WTC11 (cell line): ENCODE data around the gene SPATA3. TPM values are rescaled to one million over a fixed set of nuclear protein-coding genes. Genes with fewer than 3 reads are reported as not detected.

Source experiments
- ATAC-seq: fragments of 200-7000 bp; cut with Tn5 transposase; 2 replicates; pipeline ENCODE4 v1.10.0; 2021; ENCODE audit warnings: mild to moderate bottlenecking, moderate library complexity
- CTCF ChIA-PET: fragments of 300-600 bp; sonication (Branson Sonifier 250); formaldehyde crosslinking; loops from one replicate; lab custom pipeline; 2021; ENCODE audit warnings: antibody characterized with exemption; lab: Charles Lee
- POLR2A ChIA-PET: fragments of 350-600 bp; sonication (Branson Sonifier 250); formaldehyde crosslinking; loops from one replicate; lab custom pipeline; 2021; ENCODE audit warnings: antibody characterized with exemption; lab: Charles Lee
- DNase-seq: peaks from one replicate; pipeline ENCODE4 v3.0.0; 2021; ENCODE audit warnings: low spot score
- H3K27ac Mint-ChIP-seq: 2 replicates; pipeline ENCODE4 v1.8.0; 2021; ENCODE audit warnings: mixed read lengths
- H3K27me3 Mint-ChIP-seq: 2 replicates; pipeline ENCODE4 v1.8.0; 2021; ENCODE audit warnings: low read depth, mild to moderate bottlenecking, moderate library complexity, mixed read lengths
- H3K36me3 Mint-ChIP-seq: 2 replicates; pipeline ENCODE4 v1.8.0; 2021; ENCODE audit warnings: mixed read lengths
- H3K4me1 Mint-ChIP-seq: 2 replicates; pipeline ENCODE4 v1.8.0; 2022; ENCODE audit warnings: mixed read lengths
- H3K4me3 Mint-ChIP-seq: 2 replicates; pipeline ENCODE4 v1.8.0; 2021; ENCODE audit warnings: mild to moderate bottlenecking, moderate library complexity, mixed read lengths
- H3K9me3 Mint-ChIP-seq: 2 replicates; pipeline ENCODE4 v1.8.0; 2021; ENCODE audit warnings: mixed read lengths
- ARID4B ChIP-seq: sonication (generic); formaldehyde crosslinking; IDR thresholded peaks from 2 replicates; pipeline ENCODE4 v1.8.0; 2023; ENCODE audit warnings: missing genetic modification reagents, mild to moderate bottlenecking, borderline replicate concordance
- ELF4 ChIP-seq: sonication (generic); formaldehyde crosslinking; IDR thresholded peaks from 2 replicates; pipeline ENCODE4 v1.8.1; 2022; ENCODE audit warnings: low read depth, mild to moderate bottlenecking, moderate library complexity, missing genetic modification reagents
- ESRRA ChIP-seq: sonication (generic); formaldehyde crosslinking; IDR thresholded peaks from 2 replicates; pipeline ENCODE4 v1.8.1; 2022; ENCODE audit warnings: mild to moderate bottlenecking, missing genetic modification reagents, borderline replicate concordance
- GTF2I ChIP-seq: fragments of 250-450 bp; sonication (Bioruptor Pico); conservative IDR thresholded peaks from 2 replicates; pipeline ENCODE4 v1.4.0; 2021; ENCODE audit warnings: mild to moderate bottlenecking
- JAZF1 ChIP-seq: fragments of 250-450 bp; sonication (Bioruptor Pico); IDR thresholded peaks from 2 replicates; pipeline ENCODE4 v1.9.0; 2021; ENCODE audit warnings: moderate library complexity, mild to moderate bottlenecking, inconsistent platforms
- JUN ChIP-seq: sonication (generic); formaldehyde crosslinking; IDR thresholded peaks from 2 replicates; pipeline ENCODE4 v1.8.0; 2023; ENCODE audit warnings: mild to moderate bottlenecking, missing genetic modification reagents
- NR2C2 ChIP-seq: sonication (generic); formaldehyde crosslinking; IDR thresholded peaks from 2 replicates; pipeline ENCODE4 v1.8.0; 2022; ENCODE audit warnings: mild to moderate bottlenecking, missing genetic modification reagents
- OVOL2 ChIP-seq: fragments of 250-450 bp; sonication (Bioruptor Pico); IDR thresholded peaks from 2 replicates; pipeline ENCODE4 v1.9.0; 2021; ENCODE audit warnings: mild to moderate bottlenecking, borderline replicate concordance
- SMAD4 ChIP-seq: sonication (generic); formaldehyde crosslinking; IDR thresholded peaks from 2 replicates; pipeline ENCODE4 v1.8.0; 2022; ENCODE audit warnings: mild to moderate bottlenecking, missing genetic modification reagents
- TP53 ChIP-seq: sonication (generic); formaldehyde crosslinking; IDR thresholded peaks from 2 replicates; pipeline ENCODE4 v1.8.1; 2023; ENCODE audit warnings: mild to moderate bottlenecking, missing genetic modification reagents
- ZNF232 ChIP-seq: sonication (generic); formaldehyde crosslinking; IDR thresholded peaks from 2 replicates; pipeline ENCODE4 v1.8.0; 2022; ENCODE audit warnings: mild to moderate bottlenecking, missing genetic modification reagents
- ZNF416 ChIP-seq: fragments of 250-450 bp; sonication (Bioruptor Pico); IDR thresholded peaks from 2 replicates; pipeline ENCODE4 v1.9.0; 2021; ENCODE audit warnings: mild to moderate bottlenecking, inconsistent platforms
- total RNA-seq: library from RNA; stranded (reverse); gene quantifications from 3 replicates; pipeline ENCODE4 v1.2.3, GENCODE V29; 2021
- TF ChIP-seq, protein P1 (sequence below): fragments of 250-450 bp; sonication (Bioruptor Pico); IDR thresholded peaks from 2 replicates; pipeline ENCODE4 v1.9.0; 2021; ENCODE audit warnings: mild to moderate bottlenecking
- TF ChIP-seq, protein P2 (sequence below): sonication (generic); formaldehyde crosslinking; IDR thresholded peaks from 2 replicates; pipeline ENCODE4 v1.8.0; 2022; ENCODE audit warnings: mild to moderate bottlenecking, missing genetic modification reagents
- TF ChIP-seq, protein P3 (sequence below): sonication (generic); formaldehyde crosslinking; conservative IDR thresholded peaks from 2 replicates; pipeline ENCODE4 v1.8.1; 2023; ENCODE audit warnings: mild to moderate bottlenecking, low read depth, missing genetic modification reagents, moderate library complexity
- TF ChIP-seq, protein P4 (sequence below): sonication (generic); formaldehyde crosslinking; IDR thresholded peaks from 2 replicates; pipeline ENCODE4 v1.8.1; 2023; ENCODE audit warnings: mild to moderate bottlenecking, moderate library complexity, missing genetic modification reagents
- TF ChIP-seq, protein P5 (sequence below): sonication (generic); formaldehyde crosslinking; IDR thresholded peaks from 2 replicates; pipeline ENCODE4 v1.8.0; 2022; ENCODE audit warnings: mild to moderate bottlenecking, missing genetic modification reagents
- TF ChIP-seq, protein P6 (sequence below): fragments of 250-450 bp; sonication (Bioruptor Pico); IDR thresholded peaks from 2 replicates; pipeline ENCODE4 v1.9.0; 2021; ENCODE audit warnings: mild to moderate bottlenecking, borderline replicate concordance
- TF ChIP-seq, protein P7 (sequence below): sonication (generic); formaldehyde crosslinking; IDR thresholded peaks from 2 replicates; pipeline ENCODE4 v1.8.1; 2023; ENCODE audit warnings: mild to moderate bottlenecking, missing genetic modification reagents

Gene SPATA3
- total RNA-seq, 1 experiment from 2014 or later = not detected

- ATAC-seq = no peak
- no peaks in the 10 kb centered on the region; the same call in 1 of the 2 replicates for H3K27me3 Mint-ChIP-seq
- peaks cover 5% of the 10 kb centered on the region for H3K36me3 Mint-ChIP-seq
- peaks cover 5% of the 10 kb centered on the region; the same call in 1 of the 2 replicates for H3K4me1 Mint-ChIP-seq
- H3K27ac Mint-ChIP-seq = no peak overlapping the region
- H3K4me3 Mint-ChIP-seq = no peak overlapping the region
- DNase-seq = no peak
- POLR2A ChIA-PET = no interaction called here
- peaks cover 12% of the 10 kb centered on the region for H3K9me3 Mint-ChIP-seq
- TF ChIP-seq, protein P1, sequence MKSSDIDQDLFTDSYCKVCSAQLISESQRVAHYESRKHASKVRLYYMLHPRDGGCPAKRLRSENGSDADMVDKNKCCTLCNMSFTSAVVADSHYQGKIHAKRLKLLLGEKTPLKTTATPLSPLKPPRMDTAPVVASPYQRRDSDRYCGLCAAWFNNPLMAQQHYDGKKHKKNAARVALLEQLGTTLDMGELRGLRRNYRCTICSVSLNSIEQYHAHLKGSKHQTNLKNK (CRISPR knock-in tag) = no peak
- TF ChIP-seq, protein P2, sequence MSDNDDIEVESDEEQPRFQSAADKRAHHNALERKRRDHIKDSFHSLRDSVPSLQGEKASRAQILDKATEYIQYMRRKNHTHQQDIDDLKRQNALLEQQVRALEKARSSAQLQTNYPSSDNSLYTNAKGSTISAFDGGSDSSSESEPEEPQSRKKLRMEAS (CRISPR knock-in tag) = no peak
- TF ChIP-seq ELF4 (CRISPR knock-in tag) = no peak
- TF ChIP-seq ESRRA (CRISPR knock-in tag) = no peak
- no peak for TF ChIP-seq NR2C2 (CRISPR knock-in tag)
- TF ChIP-seq ARID4B (CRISPR knock-in tag) = no peak
- TF ChIP-seq, protein P3, sequence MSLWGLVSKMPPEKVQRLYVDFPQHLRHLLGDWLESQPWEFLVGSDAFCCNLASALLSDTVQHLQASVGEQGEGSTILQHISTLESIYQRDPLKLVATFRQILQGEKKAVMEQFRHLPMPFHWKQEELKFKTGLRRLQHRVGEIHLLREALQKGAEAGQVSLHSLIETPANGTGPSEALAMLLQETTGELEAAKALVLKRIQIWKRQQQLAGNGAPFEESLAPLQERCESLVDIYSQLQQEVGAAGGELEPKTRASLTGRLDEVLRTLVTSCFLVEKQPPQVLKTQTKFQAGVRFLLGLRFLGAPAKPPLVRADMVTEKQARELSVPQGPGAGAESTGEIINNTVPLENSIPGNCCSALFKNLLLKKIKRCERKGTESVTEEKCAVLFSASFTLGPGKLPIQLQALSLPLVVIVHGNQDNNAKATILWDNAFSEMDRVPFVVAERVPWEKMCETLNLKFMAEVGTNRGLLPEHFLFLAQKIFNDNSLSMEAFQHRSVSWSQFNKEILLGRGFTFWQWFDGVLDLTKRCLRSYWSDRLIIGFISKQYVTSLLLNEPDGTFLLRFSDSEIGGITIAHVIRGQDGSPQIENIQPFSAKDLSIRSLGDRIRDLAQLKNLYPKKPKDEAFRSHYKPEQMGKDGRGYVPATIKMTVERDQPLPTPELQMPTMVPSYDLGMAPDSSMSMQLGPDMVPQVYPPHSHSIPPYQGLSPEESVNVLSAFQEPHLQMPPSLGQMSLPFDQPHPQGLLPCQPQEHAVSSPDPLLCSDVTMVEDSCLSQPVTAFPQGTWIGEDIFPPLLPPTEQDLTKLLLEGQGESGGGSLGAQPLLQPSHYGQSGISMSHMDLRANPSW (CRISPR knock-in tag) = no peak
- no peak for TF ChIP-seq GTF2I
- TF ChIP-seq SMAD4 (CRISPR knock-in tag) = no peak
- TF ChIP-seq, protein P4, sequence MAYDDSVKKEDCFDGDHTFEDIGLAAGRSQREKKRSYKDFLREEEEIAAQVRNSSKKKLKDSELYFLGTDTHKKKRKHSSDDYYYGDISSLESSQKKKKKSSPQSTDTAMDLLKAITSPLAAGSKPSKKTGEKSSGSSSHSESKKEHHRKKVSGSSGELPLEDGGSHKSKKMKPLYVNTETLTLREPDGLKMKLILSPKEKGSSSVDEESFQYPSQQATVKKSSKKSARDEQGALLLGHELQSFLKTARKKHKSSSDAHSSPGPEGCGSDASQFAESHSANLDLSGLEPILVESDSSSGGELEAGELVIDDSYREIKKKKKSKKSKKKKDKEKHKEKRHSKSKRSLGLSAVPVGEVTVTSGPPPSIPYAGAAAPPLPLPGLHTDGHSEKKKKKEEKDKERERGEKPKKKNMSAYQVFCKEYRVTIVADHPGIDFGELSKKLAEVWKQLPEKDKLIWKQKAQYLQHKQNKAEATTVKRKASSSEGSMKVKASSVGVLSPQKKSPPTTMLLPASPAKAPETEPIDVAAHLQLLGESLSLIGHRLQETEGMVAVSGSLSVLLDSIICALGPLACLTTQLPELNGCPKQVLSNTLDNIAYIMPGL = no peak
- TF ChIP-seq, protein P5, sequence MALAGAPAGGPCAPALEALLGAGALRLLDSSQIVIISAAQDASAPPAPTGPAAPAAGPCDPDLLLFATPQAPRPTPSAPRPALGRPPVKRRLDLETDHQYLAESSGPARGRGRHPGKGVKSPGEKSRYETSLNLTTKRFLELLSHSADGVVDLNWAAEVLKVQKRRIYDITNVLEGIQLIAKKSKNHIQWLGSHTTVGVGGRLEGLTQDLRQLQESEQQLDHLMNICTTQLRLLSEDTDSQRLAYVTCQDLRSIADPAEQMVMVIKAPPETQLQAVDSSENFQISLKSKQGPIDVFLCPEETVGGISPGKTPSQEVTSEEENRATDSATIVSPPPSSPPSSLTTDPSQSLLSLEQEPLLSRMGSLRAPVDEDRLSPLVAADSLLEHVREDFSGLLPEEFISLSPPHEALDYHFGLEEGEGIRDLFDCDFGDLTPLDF (CRISPR knock-in tag) = no peak
- no peak for TF ChIP-seq JUN (CRISPR knock-in tag)
- TF ChIP-seq ZNF416 (CRISPR knock-in tag) = no peak
- TF ChIP-seq, all 79 proteins: peak for 0
- CTCF ChIA-PET = no interaction called here
Measured at GRCh38 chr2:230975927-230976326, 20.0 kb upstream of the SPATA3 start.

DNA sequence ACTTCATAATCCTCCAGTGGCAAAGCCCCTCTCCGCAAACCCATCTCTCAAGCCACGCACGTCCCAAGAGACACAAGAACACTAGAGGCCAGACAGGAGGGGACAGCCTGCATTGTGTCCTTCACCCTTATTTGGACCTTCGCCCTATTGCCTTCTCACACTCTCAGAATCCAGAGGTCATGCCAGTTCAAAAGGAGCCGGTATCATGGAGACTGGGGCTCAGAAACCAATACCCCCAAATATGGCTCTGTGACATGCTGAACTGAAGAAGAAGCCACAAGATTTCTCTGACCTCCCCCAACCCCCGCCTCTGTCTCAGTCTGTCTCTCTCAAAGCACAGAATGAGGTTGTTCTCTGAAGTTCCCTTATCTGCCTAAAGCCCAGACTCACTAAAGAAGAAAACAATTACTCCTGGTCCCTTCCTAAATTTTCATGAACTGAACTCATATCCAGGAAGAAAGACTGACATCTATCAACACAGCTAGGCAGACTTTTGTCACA is 19.2 kb upstream of the SPATA3 start:
- DNase-seq = no peak
- H3K4me3 Mint-ChIP-seq = no peak overlapping the region
- H3K9me3 Mint-ChIP-seq = peaks cover 12% of the 10 kb centered on the region
- H3K27ac Mint-ChIP-seq = no peak overlapping the region
- no peaks in the 10 kb centered on the region; the same call in 1 of the 2 replicates for H3K27me3 Mint-ChIP-seq
- no peak for ATAC-seq
- H3K36me3 Mint-ChIP-seq = peaks cover 5% of the 10 kb centered on the region
- peaks cover 5% of the 10 kb centered on the region; the same call in 1 of the 2 replicates for H3K4me1 Mint-ChIP-seq
- POLR2A ChIA-PET = no interaction called here
- CTCF ChIA-PET = no interaction called here
- TF ChIP-seq, protein P6, sequence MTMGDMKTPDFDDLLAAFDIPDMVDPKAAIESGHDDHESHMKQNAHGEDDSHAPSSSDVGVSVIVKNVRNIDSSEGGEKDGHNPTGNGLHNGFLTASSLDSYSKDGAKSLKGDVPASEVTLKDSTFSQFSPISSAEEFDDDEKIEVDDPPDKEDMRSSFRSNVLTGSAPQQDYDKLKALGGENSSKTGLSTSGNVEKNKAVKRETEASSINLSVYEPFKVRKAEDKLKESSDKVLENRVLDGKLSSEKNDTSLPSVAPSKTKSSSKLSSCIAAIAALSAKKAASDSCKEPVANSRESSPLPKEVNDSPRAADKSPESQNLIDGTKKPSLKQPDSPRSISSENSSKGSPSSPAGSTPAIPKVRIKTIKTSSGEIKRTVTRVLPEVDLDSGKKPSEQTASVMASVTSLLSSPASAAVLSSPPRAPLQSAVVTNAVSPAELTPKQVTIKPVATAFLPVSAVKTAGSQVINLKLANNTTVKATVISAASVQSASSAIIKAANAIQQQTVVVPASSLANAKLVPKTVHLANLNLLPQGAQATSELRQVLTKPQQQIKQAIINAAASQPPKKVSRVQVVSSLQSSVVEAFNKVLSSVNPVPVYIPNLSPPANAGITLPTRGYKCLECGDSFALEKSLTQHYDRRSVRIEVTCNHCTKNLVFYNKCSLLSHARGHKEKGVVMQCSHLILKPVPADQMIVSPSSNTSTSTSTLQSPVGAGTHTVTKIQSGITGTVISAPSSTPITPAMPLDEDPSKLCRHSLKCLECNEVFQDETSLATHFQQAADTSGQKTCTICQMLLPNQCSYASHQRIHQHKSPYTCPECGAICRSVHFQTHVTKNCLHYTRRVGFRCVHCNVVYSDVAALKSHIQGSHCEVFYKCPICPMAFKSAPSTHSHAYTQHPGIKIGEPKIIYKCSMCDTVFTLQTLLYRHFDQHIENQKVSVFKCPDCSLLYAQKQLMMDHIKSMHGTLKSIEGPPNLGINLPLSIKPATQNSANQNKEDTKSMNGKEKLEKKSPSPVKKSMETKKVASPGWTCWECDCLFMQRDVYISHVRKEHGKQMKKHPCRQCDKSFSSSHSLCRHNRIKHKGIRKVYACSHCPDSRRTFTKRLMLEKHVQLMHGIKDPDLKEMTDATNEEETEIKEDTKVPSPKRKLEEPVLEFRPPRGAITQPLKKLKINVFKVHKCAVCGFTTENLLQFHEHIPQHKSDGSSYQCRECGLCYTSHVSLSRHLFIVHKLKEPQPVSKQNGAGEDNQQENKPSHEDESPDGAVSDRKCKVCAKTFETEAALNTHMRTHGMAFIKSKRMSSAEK = no peak
- TF ChIP-seq ZNF232 (CRISPR knock-in tag) (no peak), JAZF1 (CRISPR knock-in tag) (no peak), TP53 (CRISPR knock-in tag) (no peak), OVOL2 (CRISPR knock-in tag) (no peak)
- TF ChIP-seq, protein P7, sequence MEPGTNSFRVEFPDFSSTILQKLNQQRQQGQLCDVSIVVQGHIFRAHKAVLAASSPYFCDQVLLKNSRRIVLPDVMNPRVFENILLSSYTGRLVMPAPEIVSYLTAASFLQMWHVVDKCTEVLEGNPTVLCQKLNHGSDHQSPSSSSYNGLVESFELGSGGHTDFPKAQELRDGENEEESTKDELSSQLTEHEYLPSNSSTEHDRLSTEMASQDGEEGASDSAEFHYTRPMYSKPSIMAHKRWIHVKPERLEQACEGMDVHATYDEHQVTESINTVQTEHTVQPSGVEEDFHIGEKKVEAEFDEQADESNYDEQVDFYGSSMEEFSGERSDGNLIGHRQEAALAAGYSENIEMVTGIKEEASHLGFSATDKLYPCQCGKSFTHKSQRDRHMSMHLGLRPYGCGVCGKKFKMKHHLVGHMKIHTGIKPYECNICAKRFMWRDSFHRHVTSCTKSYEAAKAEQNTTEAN (CRISPR knock-in tag) = no peak
